ENCODE data around the gene MINDY2.

DNA sequence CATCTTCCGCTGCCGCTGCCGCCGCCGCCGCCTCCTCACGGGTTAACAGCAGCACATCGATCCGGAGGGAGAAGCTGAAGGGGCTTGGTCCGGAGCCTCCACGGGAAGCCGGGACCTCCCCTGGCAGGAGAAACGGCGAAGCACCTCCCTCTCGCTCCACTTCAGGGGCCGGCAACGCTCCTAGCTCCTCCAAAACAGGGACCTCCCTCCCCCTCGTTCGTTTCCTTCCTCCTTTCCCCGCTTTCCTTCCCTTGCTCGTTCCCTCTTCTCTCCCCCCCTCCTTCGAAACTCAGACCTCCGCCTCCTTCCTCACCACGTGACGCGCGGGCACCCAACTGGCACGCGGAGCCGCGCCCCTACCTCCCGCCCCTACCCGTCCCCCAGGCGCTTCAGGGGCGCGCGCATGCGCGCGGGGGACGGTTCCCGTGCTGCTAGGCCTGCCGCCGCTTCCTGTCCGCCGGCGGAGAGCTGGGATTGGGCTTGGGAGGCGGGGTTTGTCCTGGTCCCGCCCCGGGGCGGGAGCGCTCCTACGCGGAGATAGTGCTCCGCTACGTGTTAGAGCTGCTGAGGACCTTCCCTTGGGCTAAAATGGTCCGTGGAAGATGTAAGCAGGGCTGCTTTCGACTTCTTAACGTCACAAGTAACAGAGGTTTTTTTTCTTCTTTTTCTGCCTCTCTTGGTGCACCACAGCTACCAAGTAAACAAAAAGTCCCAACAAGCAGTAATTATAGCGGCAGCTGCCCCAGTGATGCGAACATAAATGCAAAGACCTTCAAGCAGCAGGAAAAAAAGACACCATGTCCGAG lies 21.4 kb upstream of the MINDY2 start, which contains the start of gene ADAM10:
- TF ChIP-seq EZH2 (IDR thresholded peaks at IDR 0.05; ENCODE audit: low read length), result no peak
- no peak for TF ChIP-seq CTCF (optimal IDR thresholded peaks at IDR 0.05 in 1 of 3, IDR thresholded peaks at IDR 0.05 in 1 of 3, conservative IDR thresholded peaks at IDR 0.05 in 1 of 3; ENCODE audit: extremely low read depth in 1 of 3, insufficient read depth in 2 of 3, low read length in 3 of 3)

All from keratinocyte (primary cell).